ENCODE data around the gene PFKFB3.

GRCh38 chr10:6259153-6259552 is 56.4 kb downstream of the PFKFB3 start:
- TF ChIP-seq CTCF (IDR thresholded peaks at IDR 0.05) (no peak), POLR2A (IDR thresholded peaks at IDR 0.05) (no peak)
